Stimulated activated CD8-positive, alpha-beta memory T cell treated with anti-CD3 and anti-CD28 coated beads, Interleukin-4, amount 100 ng/mL, for 4 hours (primary cell): Measurements from ENCODE around the gene INO80C.

Experiments used
- DNase-seq, 2 donors: peaks; one replicate each; pipeline ENCODE4 v3.0.0-alpha.2; 2020; ENCODE audit warnings: low read depth in 2 of 2, low spot score in 1 of 2

The INO80C gene

DNA sequence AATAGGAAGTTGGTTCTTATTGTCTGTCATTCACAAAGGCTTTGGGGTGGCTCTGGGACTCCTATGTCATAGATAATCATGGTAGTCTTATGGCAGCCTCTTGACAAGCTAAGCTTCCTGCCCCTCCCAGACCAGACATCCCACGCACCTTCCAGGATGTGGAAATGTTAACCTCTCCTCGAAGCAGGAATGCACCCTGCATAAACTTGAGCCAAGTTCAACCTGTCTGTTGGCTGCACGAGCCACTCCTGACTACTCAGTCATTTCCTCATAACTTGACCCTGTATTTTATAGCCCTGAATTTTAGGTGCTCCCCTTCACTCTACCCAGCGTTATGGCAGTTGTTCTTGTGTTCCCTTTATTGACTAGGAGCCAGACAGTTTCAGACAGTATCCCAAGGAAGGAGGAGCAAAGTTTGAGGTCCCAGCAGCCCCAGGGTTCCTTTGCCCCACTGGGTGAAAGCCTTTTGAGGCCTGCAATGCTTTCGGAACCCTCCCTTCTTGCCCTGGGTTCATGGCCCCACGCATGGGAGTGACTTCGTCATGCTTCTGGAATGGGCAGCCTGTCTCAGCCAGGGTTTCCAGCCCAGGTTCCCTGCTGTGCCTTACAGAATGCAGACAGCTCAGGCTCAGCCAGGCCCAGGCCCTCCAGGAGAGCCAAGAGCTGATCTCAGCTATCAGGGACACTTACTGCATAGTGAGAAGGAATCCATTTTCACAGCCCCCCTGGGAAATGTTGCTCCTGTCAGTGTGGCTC lies 15.6 kb upstream of the INO80C start:
- DNase-seq, result no peak

DNA sequence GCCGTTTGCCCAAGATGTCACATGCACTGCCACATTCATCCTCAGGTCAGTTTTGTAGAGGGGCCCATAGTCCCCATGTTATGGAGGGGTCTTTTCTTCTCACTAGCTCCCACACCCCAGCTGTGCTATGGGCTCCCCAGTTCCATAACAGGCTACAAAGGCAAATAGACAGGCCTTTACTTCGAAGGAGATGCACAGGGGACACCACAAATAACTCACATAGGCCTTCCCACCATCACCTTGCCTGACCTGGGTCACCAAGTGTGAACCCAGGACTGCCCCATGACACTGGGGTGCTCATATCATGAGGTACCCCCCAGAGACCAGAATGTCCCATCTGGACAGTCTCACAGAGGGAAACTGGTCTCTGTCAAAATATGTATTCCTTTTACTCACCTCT lies 15.0 kb upstream of the INO80C start:
- DNase-seq, result no peak

DNA sequence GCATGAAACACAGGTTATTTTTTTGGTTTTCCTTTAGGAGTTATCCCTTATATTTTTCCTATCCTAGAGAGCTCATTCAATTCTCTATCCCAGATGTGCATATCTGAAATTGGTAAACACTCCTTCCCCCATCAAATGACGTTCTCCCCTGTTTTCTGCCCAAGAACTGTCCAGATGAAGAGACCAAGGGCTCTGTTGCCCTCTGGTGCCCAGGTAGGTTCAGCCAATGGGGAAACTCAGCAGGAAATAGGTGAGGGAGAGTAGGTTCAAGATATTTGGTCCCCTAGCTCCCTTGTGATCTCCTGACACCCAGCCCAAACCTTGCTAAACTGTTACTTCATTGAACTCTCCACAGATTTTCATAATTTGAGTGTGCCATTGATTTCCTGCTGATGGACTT lies 14.1 kb upstream of the INO80C start:
- no peak for DNase-seq

DNA sequence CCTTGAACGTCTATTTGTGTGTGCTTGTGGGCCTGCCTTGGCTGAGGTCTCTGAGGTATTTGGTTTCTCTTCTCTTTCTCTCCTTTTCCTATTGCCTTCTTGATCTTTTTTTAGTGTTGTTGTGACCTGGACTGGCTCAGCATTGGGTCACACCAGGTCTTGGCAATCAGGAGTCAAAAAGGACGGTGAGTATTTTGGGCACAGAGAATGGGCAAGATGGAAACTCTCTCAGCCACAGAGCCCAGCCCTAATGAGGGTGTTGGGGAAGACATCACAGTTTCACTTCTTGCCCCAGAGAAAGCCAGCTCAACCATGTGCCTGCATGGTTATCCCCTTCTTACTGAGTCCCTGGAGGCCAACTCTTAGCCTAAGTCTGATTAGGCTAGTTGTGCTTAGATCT lies 13.7 kb upstream of the INO80C start:
- DNase-seq, result no peak

DNA sequence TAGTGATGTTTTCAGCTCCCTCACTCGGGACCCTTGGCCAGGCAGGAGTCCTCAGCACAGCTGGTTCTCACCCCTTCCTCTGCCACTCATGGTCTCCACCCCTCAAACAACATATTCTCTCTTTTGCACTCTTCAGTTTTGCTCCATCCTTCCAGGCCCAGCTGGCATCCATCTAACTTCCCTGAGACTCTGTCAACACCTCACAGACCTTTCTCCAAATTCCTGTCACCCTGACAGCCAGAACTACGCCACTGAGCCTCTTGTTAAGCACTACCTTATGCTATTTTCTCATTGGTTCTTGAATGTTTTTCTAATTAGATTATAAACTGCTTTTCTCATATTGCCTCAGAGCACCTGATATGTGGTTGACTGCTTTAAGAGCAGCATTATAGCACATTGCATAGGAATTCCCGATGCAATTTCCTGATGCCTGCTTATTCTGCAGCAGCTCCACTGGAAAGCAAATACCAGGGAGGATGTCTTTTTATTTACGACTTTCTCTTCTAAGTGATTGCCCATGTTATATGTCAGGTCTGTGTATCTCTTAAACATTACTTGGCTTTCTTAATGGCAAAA lies 12.4 kb upstream of the INO80C start:
- DNase-seq, result no peak

DNA sequence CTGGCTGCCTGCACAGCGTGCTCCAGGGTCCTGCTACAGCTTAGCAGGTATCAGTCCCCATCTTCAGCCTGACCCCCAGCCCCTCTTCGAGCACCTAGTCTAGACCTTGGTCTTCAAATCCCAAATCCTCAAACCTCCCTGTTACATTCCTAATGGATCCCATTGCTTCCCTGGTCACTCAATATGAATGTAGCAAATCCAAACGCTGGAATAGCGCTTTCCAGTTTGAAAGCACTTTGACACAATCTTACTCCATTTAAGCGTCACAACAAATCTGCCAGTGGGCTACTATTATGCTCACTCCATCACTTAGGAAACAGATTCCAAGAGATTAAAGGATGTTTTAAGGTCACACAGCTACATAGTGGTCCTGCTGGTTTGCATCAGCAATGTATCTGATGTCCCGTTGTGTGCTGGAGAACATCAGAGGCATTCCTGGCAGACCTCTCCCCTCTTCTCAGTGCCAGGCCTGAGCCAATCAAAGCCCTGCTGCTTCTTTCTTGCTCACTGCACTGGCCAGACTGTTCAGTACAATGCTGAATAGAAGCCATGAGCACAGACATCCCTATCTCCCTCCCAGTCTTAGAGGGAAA lies 11.1 kb upstream of the INO80C start:
- DNase-seq, result no peak

DNA sequence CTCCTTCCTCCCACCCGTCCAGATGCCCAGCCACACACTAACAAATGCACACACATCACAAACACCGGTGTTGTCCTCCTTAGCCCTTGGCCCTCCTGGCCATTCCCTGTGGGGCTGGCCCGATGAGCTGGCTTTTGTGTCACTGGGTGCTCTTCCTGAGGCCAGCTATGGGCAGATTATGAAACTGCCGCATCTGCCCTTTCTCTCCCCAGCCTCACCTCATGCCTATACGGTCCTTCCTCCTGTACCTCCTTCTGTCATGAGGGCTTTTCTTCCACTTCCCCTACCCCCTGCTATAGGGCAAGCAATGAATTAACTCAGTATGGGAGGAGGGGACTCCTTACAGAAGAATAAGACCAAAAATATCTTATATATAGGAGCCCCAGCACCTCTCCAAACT lies 10.3 kb upstream of the INO80C start:
- DNase-seq, result no peak

DNA sequence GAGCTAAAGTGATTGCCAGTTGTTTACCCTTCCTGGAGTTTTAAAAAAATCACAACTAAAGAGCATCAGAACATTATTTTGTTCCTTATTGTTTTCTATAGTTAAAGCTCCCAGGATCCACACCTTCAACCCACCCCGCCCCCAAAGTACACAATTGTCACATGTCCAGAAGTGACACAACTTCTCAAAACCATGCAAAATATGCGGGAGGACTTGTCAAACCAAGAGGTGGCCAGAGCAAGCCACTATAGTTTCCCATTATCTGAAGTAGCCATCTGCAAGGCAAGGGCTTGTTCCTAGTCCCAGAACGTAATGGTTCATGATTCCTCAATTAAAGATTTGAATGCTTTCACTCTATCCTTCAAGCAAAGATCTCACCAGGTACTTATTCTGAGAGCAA lies 9.9 kb upstream of the INO80C start:
- no peak for DNase-seq

DNA sequence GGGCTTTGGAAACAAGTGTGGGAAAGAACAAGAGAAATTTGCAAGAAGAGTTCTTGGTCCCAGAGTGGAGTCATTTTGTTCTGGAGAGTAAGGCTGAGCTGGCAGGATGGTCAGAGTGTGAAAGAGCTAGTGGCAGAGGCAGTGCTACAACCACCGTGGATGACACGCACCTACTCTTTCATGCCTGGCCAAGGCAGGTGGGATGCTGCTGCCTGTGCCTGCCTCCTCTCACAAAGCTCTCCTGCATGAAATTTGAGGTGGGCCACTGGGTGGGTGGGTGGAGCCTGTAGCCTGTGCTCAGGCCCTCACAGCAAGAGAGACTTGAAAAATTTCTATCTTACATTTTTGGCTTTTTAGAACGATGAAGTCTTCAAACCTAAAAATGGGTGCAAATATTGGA lies 9.4 kb upstream of the INO80C start:
- DNase-seq, result no peak

DNA sequence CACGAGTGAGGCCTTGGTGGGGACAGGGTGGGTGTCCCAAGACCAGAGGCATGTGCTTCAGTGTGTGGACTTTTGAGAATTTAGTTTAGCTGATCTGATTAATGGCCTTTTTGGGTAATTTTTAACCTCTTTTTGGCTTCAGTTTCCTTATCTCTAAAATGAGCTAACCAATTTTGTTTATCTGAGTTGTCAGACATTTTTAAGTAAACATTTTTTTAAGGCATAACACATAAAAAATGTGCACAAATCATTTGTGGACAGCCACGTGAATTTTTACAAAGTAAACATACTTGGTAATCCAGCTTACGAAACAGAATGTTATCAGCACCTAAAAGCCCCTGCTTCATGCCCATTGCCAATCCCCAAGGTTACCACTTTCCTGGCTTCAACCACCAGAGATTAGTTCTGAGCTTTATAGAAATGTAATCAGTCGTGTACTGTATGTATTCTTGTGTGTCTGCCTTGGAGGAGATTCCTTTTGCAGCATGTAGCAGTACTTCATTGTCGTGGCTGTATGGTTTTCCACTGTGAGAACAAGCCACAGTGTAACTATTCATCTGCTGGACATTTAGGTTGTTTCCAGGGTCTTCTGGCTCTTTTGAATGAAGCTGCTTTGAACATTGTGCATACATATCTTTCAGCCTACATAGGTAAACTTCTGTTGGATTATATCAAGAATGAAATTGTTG lies 8.4 kb upstream of the INO80C start:
- no peak for DNase-seq

DNA sequence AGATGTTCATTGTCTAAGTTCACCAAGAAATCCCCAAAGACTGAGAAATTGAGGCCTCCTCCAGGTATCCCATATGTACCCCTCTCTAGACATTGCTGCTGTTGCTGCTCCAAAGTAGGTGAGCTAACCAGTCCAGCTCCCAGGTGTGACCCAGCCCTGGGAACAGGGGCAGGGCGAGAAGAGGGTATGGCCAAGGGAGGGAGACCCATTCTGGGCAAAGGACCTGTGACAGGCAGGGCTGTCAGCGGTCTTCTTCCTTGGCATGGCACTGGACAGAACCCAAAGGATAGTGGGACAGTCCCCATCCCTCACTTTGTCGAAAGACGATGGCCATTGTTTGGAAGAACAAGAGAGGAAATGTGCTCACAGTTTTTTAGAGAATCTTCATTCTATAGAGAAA lies 7.2 kb upstream of the INO80C start:
- no peak for DNase-seq

DNA sequence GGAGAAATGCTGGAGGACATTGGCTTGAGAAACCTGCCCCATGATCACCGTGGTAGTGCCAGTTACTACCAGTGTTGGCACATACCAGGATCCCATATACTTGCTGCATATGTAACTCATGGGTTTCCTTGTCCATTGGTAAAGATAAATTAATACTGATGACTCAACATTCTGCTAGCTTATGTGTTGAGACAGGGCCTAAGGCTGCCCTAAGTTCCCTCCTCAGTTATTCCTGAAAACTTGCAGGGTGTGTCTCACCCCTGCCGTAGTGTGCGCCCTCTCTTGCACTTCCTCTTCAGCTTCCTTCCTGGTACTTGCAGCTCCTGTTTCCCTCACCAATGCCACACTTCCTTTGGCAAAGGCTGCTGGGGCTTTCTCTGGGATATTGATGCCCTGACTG lies 4.3 kb upstream of the INO80C start:
- no peak for DNase-seq

DNA sequence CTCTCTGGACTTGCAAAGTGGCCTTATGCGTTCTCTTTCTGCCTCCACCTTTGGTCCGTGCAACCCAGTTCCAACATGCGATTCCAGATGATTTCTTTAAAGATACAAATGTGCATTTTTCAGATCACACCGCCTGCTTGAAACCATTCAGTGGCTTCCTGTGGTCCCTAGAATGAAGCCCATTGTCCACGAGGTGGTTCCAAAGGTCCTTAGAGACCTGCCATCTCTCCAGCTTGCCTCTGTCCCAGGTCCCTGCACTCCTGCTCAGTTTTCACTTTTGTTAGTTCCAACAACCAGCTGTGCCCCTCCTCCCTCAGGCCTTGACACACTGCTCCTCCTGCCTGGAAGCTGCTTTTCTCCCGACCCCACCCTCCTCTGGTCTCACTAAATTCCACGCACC lies 3.6 kb upstream of the INO80C start:
- no peak for DNase-seq

DNA sequence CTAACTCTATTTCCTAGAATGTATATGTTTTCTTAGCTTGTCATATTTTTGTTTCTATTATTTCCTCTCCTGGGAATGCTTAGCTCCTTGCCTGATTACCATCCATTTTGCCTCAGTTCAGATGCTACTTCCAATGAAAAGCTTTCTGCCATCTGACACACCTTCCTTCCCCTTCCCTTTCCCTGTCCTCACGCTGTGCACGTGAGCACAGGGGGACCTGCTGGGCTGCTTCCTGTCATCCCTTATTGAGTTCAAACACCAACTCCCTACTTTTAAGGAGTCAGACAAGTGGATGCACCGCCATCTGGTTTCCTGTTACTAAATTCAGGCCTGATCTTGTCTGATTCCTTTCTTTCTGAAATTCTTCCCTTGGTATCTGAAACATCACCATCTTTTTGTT lies 2.4 kb upstream of the INO80C start:
- no peak for DNase-seq

DNA sequence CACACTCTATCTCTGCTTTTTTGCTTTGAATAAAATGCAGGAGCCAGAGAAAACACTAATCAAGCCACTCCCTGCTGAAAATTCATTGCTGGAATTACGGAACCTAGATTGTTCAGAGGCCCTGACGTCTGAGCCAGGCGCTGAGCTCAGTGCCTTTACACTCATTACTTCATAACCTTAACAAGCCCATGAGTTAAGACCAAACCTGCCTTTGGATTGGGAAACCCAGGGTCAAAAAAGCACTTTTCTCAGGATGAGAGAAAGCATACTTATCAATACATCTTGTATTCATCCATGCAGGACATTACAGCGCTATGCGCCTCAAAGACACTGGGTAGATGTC lies 762 bp downstream of the INO80C start:
- DNase-seq, result no peak

DNA sequence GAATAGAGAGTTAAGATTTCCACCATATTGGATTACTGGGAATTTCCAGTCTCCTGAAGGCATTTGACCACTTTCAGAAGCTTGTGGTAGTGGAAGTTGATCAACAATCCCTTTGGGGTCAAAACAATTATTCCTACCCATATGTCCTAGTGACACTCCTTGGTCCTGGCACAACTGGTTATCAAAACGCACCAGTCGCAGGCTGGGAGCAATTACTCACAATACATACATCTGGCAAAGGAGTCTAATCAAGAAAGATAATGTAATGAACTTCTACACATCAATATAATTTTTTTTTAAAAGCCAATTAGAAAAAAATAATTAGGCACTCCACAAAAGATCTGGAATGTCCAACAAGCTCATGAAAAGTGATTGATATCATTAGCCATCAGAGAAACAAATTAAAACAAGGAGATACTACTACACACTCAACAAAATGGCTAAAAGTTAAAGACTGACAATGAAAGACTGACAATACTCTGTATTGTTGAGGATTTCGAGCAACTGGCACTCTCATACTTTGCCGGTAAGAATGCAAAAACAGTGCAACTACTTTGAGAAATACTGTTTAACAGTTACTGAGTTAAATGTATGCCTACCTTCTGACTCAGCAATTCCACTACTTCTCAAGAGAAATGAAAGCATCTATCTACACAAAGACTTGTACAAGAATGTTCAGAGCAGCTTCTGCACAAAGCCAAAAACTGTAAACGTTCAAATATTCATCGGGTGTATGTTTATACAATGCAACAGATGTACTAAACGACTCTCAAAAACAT lies 2.0 kb downstream of the INO80C start:
- no peak for DNase-seq

DNA sequence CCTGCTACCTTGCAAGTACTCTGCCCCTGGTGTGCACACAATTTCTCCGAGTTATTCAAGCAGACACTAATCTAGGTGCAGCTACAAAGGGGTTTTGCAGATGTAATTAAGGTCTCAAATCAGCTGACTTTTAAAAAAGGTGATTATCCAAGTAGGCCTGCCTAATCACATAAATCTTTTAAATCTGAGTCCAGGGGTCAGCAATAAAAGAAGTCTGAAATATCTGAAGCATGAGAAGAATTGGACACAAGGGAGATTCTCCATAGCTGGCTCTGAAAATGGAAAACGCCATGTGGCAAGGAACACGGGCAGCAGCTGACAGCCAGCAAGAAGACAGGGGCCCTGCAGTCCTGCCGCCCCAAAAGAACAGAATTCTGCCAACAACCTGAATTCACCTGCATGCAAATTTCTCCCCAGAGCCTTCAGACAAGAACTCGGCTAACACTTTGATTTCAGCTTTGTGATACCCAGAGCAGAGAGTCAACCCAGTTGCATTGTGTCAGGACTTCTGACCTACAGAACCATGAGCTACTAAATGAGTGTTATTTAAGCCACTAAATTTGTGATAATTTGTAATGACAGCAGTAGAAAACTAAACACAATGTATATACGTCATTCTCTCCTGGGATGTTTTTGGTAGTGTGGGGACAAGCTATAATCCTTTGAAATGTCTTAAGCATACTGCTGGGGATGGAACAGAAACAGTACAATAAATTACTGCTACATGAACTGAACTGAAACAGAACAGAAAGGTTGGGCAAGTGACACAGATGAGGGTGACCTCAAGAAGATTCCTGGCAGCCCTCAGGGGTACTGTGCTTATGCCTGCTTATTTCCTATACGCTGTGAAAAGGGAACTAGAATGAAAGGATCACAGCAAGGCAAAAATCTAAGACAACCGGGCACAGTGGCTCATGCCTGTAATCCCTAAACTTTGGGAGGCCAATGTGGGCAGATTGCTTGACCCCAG lies 3.2 kb downstream of the INO80C start:
- DNase-seq, result no peak

DNA sequence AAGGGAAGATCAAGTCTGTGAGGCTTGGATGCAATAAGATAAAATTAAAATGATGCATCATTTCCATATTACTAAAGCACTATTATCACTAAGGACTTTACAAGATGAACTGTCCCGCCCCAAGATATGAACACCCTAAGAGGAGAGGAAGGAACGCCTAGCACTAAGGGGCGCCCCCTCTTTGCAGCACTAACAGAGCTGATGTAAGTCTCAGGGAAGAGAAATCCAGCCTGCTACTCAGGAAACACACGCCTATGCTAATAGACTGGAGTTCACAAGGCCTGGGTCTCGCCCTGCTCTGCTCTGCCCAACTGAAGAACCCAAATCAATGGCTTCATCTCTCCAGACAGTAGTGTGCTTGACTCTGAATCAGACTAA lies 6.1 kb downstream of the INO80C start:
- DNase-seq, result no peak

DNA sequence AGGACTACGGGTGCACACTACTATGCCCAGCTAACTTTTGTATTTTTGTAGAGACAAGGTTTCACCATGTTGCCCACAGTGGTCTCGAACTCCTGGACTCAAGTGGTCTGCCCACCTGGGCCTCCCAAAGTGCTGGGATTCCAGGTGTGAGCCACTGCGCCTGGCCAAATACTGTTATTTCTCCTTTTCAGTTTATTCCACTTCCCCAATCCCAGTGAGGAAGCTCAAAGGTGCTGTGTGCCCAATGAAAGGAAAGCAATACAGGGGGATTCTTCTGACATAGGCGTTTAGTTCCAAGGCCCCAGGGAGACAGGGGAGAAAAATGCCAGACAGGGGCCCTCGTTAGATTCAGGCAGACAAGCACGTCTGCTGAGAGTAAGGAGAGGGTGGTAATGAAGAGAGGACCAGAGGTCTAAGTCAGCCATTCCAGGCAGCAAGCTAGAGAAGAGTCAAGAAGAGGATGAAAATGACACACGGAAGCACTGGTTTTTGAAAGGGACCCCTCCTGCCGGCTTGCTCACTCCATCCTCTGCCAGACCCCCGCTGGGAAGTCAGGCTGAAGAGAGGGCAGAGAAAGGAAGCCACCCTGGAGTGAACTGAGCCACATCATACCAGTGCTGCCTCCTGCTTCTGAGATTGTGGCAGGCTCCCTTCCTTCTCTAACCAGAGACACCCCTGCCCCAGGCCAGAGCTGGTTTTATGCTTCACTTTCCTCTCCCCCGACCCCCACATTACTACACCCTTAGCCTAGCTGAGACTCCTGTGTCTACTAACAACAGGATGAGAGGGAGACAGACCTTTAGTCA lies 6.7 kb downstream of the INO80C start:
- DNase-seq, result no peak
